Measurements from ENCODE around the gene NSMF.

The NSMF gene

DNA sequence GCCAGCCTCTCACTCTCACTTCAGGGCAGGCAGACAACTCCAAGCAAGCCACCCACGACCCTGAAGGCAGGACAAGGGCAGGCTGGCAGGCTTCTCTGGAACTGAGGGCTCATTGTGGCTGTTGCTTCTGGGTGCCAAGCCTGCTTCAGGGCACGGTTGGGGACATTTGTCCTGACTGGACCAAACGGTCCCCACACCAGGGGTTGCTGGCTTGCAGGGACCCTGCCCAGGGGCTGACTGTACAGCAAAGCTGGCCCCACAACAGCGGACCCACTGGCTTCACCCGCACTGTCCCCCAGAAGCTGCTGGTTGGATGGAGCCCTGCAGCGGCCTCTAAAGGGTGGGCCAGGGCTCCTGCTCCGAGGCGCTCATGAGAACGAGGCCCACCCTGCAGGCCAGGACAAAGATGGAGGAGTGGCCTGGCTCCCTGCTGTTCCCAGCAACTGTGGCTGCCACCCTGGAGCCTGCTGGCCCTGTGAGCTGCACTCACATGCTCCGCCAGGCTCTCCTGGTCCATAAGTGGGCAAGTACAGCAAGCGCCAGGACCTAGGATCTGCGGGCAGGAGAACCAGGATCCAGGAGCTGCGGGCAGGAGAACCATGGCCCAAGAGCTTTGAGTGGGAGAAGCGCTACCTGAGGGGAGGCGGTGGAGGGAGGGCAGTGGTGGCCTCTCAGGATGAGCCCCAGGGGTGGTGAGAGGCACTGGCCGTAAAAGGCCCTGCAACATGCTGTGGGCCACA, 34.4 kb upstream of the NSMF start:
- no peak for DNase-seq

DNA sequence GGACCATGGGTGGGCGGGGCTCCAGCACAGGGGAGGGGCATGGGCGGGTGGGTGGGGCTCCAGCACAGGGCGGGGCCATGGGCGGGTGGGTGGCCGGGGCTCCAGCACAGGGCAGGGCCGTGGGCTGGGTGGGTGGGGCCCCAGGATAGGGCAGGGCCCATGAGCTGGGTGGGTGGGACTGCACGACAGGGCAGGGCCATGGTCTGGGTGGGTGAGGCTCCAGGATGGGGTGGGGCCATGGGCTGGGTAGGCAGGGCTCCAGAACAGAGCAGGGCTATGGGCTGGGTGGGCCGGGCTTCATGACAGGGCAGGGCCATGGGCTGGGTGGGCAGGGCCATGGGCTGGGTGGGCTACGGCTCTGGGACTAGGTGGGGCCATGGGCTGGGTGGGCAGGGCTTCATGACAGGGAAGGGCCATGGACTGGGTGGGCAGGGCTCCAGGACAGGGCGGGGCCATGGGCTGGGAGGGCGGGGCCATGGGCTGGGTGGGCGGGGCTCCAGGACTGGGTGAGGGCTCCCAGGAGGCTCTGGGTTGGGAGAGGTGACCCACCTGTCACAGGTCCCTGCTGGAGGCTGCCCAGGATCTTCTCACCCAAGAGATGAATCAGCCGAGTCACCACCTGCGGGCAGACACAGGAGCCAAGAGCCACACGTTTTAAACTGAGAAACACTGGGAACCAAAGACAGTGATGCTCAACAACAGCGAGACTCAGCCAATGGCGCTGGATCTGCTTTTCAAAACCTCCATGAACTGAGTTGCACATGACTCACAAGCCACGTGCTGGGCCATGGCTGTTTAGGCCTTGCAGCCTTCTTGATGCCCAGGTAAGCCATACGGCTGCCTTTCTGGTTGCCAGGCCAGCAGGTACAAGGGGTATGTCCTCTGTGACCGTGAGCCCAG, 33.6 kb upstream of the NSMF start:
- DNase-seq = no peak

DNA sequence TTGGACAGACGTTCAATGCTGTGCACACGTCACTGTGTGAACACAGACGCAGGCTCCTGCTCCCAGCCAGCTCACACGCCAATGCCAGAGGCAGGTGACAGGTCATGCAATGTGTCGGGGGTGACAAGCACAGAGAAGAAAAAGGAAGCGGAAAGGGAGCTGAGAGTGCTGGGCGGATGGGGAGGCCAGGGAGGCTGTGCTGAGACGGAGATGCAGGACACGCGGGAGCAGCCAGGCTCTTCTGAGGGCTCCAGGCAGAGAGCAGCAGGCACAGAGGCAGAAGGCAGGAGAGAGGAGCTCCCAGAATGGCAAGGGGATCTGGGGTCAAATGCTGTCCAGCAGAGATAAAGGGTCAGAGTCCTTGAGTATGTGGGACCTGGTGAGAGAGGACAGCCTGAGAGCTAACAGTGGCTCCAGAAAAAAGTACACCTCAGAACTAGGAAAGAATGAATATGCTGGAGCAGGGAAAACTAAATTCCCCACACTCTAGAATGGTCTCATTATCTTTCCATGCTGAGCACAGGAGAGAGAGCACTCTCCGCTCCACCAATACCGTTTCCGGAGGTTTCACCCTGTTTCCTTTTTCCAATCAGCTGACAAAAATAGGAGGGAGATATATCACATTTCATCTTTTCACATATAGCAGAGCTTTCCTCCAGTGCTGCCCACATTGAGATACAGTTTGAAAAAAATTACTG, 32.8 kb upstream of the NSMF start:
- DNase-seq = no peak

GRCh38 chr9:137490532-137491186, 31.5 kb upstream of the NSMF start:
- DNase-seq = no peak

GRCh38 chr9:137488906-137489305, 29.8 kb upstream of the NSMF start:
- no peak for DNase-seq

DNA sequence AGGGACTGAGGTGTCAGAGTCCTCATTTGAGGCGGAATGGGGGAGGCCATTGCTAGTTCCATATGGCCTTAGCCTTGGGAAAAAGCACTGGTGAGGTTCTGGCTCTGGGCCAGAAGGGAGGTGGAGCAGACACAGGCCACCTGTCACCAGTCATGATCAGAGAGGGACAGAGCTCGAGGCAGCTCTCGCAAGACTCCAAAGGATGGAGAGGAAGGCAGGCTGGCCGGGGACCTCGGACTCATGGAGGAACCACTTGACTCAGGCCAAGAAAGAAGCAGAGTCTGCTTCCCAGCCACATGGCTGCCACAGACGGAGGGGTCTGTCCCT, 29.2 kb upstream of the NSMF start:
- DNase-seq = peak; percentile 21

GRCh38 chr9:137487454-137488326, 28.6 kb upstream of the NSMF start:
- no peak for DNase-seq

DNA sequence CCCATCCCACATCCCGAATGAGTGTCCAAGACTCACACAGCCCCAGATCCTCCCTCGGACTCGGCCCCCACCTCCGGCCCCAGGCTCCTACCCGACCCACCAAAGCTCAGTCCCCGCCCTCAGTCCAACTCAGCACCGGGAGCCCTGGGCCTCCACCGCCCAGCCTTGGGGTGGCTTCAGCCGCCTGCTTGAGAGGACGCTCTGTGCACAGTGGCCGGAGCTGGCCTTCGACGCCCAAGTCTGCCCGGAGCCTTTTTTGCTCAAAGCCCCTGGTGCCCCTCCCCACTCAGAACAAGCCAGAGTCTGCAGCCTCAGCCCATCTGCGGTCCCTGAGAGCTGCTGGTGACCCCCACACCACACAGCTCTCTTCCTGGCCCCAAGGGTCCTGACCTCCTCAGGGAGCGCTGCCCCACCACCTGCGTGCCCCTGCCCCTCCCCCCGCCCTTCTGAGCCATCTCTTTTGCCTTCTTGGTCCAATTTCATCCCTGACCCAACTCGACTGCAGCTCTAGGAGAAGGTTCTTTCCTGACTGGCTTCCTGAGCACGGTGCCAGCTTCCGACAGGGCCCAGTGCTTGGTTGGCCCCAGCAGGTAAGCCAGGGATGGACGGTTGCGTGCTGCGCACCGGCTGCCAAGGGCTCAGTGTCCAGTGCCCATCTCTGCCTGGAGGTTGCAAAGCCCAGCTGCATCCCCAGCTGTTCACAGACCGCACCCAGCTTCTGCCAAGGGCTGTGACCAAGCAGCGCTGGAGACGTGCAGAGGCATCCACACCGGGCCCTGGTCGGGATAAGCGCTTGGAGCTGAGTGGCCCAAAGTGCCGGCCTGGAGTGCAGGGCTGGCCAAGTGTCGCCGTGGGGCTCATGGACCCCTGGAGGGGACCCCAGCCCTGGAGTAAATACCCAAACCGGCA, 27.7 kb upstream of the NSMF start:
- no peak for DNase-seq

DNA sequence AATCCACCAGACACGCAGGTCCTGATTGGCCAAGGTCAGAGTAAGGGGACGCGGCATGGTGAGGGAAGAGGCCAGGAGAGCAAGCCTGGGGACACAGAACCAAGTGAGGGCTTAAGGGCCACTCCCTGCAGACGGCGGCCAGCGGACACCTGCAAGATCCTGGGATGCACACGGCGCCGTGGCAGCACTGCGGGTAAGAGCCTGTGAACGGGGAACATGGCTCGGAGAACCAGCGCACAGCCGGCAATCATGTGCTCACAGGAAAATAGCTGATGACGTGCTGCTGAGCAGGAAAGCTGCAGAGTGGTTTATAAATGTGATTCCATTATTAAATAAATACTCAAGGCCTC, 27.0 kb upstream of the NSMF start:
- no peak for DNase-seq

- no peak for DNase-seq
Observed at GRCh38 chr9:137485343-137486140, 26.4 kb upstream of the NSMF start.

DNA sequence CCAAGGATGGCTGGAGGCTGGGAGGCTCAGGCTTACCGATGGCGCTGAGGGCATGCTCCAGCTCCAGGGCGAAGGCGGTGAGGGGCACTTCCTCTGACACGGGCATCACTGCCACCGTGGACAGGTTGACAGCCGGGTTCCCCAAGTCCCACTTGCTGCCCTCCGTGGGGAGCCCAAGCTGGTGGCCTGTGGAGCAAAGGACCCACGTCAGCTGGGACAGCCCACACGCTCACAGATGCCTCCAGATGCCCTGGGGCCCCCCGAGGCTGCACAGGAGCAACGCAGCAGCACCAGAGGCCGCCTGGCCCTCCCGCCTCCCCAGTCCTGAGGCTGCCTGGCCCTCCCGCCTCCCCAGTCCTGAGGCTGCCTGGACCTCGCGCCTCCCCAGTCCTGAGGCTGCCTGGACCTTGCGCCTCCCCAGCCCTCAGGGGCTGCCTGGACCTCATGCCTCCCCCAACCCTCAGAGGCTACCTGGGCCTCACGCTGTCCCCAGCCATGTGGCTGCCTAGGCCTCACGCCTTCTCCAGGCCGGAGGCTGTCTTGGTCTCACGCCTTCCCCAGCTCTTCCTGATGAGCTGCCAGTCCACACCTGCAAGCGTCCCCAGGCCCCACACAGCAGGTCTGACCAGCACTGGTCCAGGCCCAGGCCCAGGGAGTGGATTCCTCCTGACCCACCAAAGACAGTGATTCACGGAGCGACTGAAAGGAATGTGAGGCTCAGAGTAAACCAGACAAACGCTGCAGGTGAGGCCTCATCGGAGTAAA, 25.6 kb upstream of the NSMF start:
- DNase-seq = no peak

- DNase-seq = no peak
Observed at GRCh38 chr9:137482094-137482781, 23.1 kb upstream of the NSMF start.

DNA sequence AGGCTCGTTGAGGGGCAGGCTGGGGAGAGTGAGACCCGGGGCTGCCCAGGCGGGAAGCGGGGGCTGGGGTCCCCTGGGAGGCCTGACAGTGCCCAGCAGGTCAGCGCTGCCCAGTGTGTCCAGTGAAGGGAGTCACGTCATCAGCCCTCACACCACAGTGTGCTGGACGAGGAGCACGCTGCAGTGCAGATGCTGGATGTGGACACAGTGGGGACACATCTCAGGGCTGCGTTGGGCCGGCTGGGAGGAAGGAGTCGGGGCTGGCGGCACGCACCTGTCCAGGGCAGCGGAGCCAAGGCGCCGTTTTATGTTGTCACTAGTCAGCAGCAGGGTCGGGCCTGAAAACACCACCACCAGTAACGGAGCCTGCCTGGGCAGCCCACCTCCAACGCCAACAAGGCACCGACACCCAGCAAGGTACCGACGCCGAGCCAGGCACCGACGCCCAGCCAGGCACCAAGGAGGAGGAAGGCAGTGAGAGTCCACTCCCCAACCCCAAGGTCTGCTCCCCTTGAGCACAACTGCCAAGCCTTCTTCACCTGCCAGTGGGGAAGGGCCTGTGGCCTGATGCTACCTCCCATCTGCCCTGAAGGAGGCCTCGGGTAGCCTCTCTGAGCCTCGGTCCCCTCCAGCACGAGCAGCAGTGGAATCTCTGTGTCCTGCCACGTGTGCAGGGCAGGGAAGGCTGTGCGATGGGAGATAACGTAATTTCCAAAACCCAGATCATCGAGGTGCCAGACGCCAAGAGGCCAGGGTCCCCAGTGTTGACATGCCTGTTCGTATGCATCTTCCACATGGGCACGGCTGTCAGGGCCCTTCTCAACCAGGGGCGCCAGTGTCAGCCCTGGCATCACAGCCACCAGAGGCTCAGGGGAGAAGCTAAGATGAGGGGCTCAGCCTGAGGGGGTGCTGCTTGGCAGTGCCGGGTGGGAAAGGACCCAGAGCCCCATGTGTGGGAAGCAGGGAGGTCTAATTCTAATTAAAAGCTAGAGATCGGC, 21.9 kb upstream of the NSMF start:
- DNase-seq = no peak

GRCh38 chr9:137479892-137480685, 21.0 kb upstream of the NSMF start:
- DNase-seq = no peak

DNA sequence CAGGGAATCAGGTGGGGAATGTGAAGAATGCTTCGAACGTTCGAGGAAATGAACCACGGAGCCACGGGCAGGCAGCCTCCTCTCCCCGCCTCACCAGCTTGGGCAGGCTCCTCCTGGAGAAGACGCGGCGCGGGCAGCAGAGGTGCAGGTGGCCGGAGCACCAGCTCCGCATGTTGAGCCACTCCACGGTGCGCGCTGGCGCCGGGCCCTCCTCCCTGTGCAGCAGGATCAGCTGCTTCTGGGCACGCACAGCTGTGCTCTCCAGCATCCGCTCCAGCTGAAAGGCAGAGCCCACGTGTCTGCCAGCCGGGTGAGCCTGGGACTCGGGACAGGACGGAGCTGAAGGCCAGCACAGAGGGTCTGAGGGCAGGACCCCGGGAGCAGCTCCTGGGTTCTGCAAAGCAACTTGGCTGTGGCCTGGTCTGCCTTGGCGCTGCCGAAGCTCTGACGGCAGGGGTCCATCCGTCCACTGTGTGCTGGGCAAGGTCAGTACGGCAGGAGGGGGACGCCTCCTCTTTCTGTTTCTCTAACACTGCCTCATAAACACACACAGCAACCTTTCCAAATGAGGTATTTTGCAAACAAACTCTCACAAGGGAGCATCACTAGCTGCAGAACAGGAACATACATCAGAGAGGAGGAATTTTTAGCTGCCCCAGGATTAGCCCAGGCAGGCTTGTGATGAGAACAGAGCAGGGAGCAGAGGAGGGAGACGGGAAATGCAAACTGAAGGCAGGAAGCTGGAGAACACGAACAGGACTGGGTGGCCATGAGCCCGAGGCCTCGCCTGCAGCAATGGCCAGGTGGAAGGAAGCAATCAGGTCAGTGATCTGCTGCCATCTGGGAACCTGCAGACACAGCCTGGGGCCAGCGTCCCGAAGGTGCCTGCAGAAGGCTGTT, 20.1 kb upstream of the NSMF start:
- DNase-seq = peak; percentile 25

All from right kidney (tissue), 1 donor.